Glomerular endothelial cell (primary cell): Measurements from ENCODE around the gene DSE. TPM values are rescaled to one million over a fixed set of nuclear protein-coding genes. Genes with fewer than 3 reads are reported as not detected.

ENCODE experiments used
- DNase-seq: peaks from one replicate; pipeline ENCODE4 v3.0.0-alpha.2; 2011; ENCODE audit warnings: low read depth, low spot score; ENCODE audit errors: extremely low read depth
- total RNA-seq: library from RNA; depleted of rRNA; stranded (reverse); fragments of >200 nt; gene quantifications from 2 replicates; pipeline ENCODE4 v1.2.3, GENCODE V29; 2015

DSE gene
- total RNA-seq, 1 donor from 2014 or later = 21.5 TPM

GRCh38 chr6:116467514-116467913 lies 96.8 kb downstream of the DSE start:
- no peak for DNase-seq

- no peak for DNase-seq
Observed at GRCh38 chr6:116468293-116468692, 97.5 kb downstream of the DSE start.

GRCh38 chr6:116471531-116471930 lies 100.8 kb downstream of the DSE start:
- DNase-seq = no peak

- no peak for DNase-seq
Observed at GRCh38 chr6:116472706-116473105, 102.0 kb downstream of the DSE start.

GRCh38 chr6:116475141-116475540 lies 104.4 kb downstream of the DSE start:
- DNase-seq = no peak

- DNase-seq = no peak
Observed at GRCh38 chr6:116476002-116476678, 105.4 kb downstream of the DSE start.

GRCh38 chr6:116482780-116483179 lies 112.0 kb downstream of the DSE start:
- no peak for DNase-seq

- no peak for DNase-seq
Observed at GRCh38 chr6:116483616-116484015, 112.9 kb downstream of the DSE start.

GRCh38 chr6:116485559-116486184 lies 114.9 kb downstream of the DSE start:
- no peak for DNase-seq

GRCh38 chr6:116491610-116492330 lies 121.0 kb downstream of the DSE start:
- DNase-seq = no peak

- no peak for DNase-seq
Observed at GRCh38 chr6:116492331-116493067, 121.8 kb downstream of the DSE start.

Other genes starting within 250 kb of the DSE start
- gene COL10A1, start 244.8 kb upstream of the DSE start, total RNA-seq = not detected in 2 replicates
- gene TSPYL4, start 116.9 kb upstream of the DSE start, total RNA-seq = 14.4 and 16.2 TPM in 2 replicates
- 47.1 and 55.9 TPM in 2 replicates for gene TSPYL1, start 91.0 kb upstream of the DSE start, total RNA-seq
- gene CALHM6, start 90.4 kb downstream of the DSE start, total RNA-seq = 0.68 and 1.1 TPM in 2 replicates
- 4.8 and 5.5 TPM in 2 replicates for gene CALHM5, start 140.7 kb downstream of the DSE start, total RNA-seq
- gene TRAPPC3L, start 174.7 kb downstream of the DSE start, total RNA-seq = 0.34 TPM in 1 of 2 replicates, not detected in the other
- gene CALHM4, start 182.8 kb downstream of the DSE start, total RNA-seq = not detected in 2 replicates
- gene RWDD1, start 200.6 kb downstream of the DSE start, total RNA-seq = 25.6 and 34.9 TPM in 2 replicates
- gene RSPH4A, start 245.5 kb downstream of the DSE start, total RNA-seq = 0.29 and 0.63 TPM in 2 replicates